ENCODE measurements around the gene PNN. TPM values are rescaled to one million over a fixed set of nuclear protein-coding genes. Genes with fewer than 3 reads are reported as not detected.

PNN gene
- total and polyA plus RNA-seq, 2 donors (not counting 3 experiments of a cell fraction or from before 2014, with no cell fraction given) = 27.3 to 79.4 TPM

Other genes with a start within 250 kb of the PNN start
- 155 and 156 TPM in 2 replicates for gene SEC23A, start 72.0 kb upstream of the PNN start, total RNA-seq
- 78.3 and 86.2 TPM in 2 replicates for gene SEC23A, start 72.0 kb upstream of the PNN start, polyA plus RNA-seq
- 19.5 and 20.0 TPM in 2 replicates for gene GEMIN2, start 60.9 kb upstream of the PNN start, total RNA-seq
- gene GEMIN2, start 60.9 kb upstream of the PNN start, polyA plus RNA-seq = 9.6 and 14.3 TPM in 2 replicates
- gene TRAPPC6B, start 4.9 kb upstream of the PNN start, total RNA-seq = 19.3 and 21.8 TPM in 2 replicates
- 7.3 and 9.9 TPM in 2 replicates for gene TRAPPC6B, start 4.9 kb upstream of the PNN start, polyA plus RNA-seq
- gene MIA2, start 58.7 kb downstream of the PNN start, total RNA-seq = 14.9 and 16.2 TPM in 2 replicates
- gene MIA2, start 58.7 kb downstream of the PNN start, polyA plus RNA-seq = 9.4 and 10.4 TPM in 2 replicates